Neuronal stem cell (in vitro differentiated cells): Measurements from ENCODE around the gene PLD6.

Source experiments
- DNase-seq: peaks from one replicate; pipeline ENCODE4 v3.0.0-alpha.2; 2013; ENCODE audit warnings: low spot score
- H2AFZ ChIP-seq: one replicate; pipeline ENCODE4 v1.6.1; 2013; ENCODE audit warnings: mild to moderate bottlenecking, low read length, inconsistent platforms
- H2AK5ac ChIP-seq: 2 replicates; pipeline ENCODE4 v1.6.1; 2013; ENCODE audit warnings: low read depth, mild to moderate bottlenecking, inconsistent platforms, low read length, moderate library complexity, mixed read lengths
- H2BK120ac ChIP-seq: 2 replicates; pipeline ENCODE4 v1.6.1; 2013; ENCODE audit warnings: low read depth, mild to moderate bottlenecking, inconsistent platforms, low read length, moderate library complexity, mixed read lengths
- H2BK12ac ChIP-seq: one replicate; pipeline ENCODE4 v1.6.1; 2013; ENCODE audit warnings: low read length, inconsistent platforms
- H2BK15ac ChIP-seq: 2 replicates; pipeline ENCODE4 v1.6.1; 2013; ENCODE audit warnings: mild to moderate bottlenecking, low read length, inconsistent platforms, mixed read lengths
- H2BK5ac ChIP-seq: one replicate; pipeline ENCODE4 v1.6.1; 2013; ENCODE audit warnings: inconsistent platforms, mild to moderate bottlenecking, low read length, moderate library complexity
- H3K14ac ChIP-seq: one replicate; pipeline ENCODE4 v1.6.1; 2013; ENCODE audit warnings: low read length, inconsistent platforms
- H3K18ac ChIP-seq: 2 replicates; pipeline ENCODE4 v1.6.1; 2013; ENCODE audit warnings: low read length, inconsistent platforms
- H3K23ac ChIP-seq: 2 replicates; pipeline ENCODE4 v1.6.1; 2013; ENCODE audit warnings: low read depth, mild to moderate bottlenecking, mixed read lengths, low read length, inconsistent platforms; ENCODE audit not compliant: poor library complexity
- H3K27ac ChIP-seq: replicated peaks from 3 replicates; pipeline ENCODE4 v1.5.1; 2013; ENCODE audit warnings: low read length, inconsistent platforms
- H3K27me3 ChIP-seq, 3 experiments: 2 replicates each; pipeline ENCODE4 v1.6.1; 2013; ENCODE audit warnings: low read length in 3 of 3, mild to moderate bottlenecking in 2 of 3, inconsistent platforms in 1 of 3, low read depth in 1 of 3, mixed read lengths in 1 of 3, moderate library complexity in 1 of 3; ENCODE audit not compliant: control insufficient read depth in 3 of 3, insufficient read depth in 3 of 3
- H3K36me3 ChIP-seq, 2 donors: replicated peaks in 1 of 2; 2 replicates each; pipeline ENCODE4 v1.6.1; 2013; ENCODE audit warnings: low read length in 2 of 2; ENCODE audit not compliant: control insufficient read depth in 2 of 2, insufficient read depth in 2 of 2
- H3K4ac ChIP-seq: 2 replicates; pipeline ENCODE4 v1.6.1; 2013; ENCODE audit warnings: inconsistent platforms, mild to moderate bottlenecking, low read length, moderate library complexity
- H3K4me1 ChIP-seq, 2 donors: 1 replicate in 1 of 2; 2 replicates in 1 of 2; pipeline ENCODE4 v1.6.1; 2013; ENCODE audit warnings: low read length in 2 of 2, low read depth in 1 of 2; ENCODE audit not compliant: control insufficient read depth in 2 of 2, insufficient read depth in 1 of 2
- H3K4me2 ChIP-seq: one replicate; pipeline ENCODE4 v1.6.1; 2013; ENCODE audit warnings: mild to moderate bottlenecking, low read length, inconsistent platforms; ENCODE audit not compliant: insufficient read depth, poor library complexity, severe bottlenecking
- H3K4me3 ChIP-seq, 2 donors: 2 replicates each; pipeline ENCODE4 v1.5.1; 2013; ENCODE audit warnings: low read length in 2 of 2, mild to moderate bottlenecking in 2 of 2, inconsistent platforms in 1 of 2, moderate library complexity in 1 of 2
- H3K79me1 ChIP-seq: one replicate; pipeline ENCODE4 v1.6.1; 2013; ENCODE audit warnings: low read depth, mild to moderate bottlenecking, inconsistent platforms, low read length, moderate library complexity
- H3K9ac ChIP-seq: one replicate; pipeline ENCODE4 v1.6.1; 2013; ENCODE audit warnings: mild to moderate bottlenecking, low read depth, low read length, inconsistent platforms; ENCODE audit not compliant: poor library complexity
- H3K9me3 ChIP-seq, 2 donors: replicated peaks in 1 of 2; 2 replicates each; pipeline versions ENCODE3 to v1.6.1; 2013; ENCODE audit warnings: low read length in 2 of 2, mild to moderate bottlenecking in 2 of 2, inconsistent platforms in 1 of 2, low read depth in 1 of 2, mixed read lengths in 1 of 2, moderate library complexity in 1 of 2; ENCODE audit not compliant: control insufficient read depth in 2 of 2, insufficient read depth in 1 of 2
- H4K8ac ChIP-seq: one replicate; pipeline ENCODE4 v1.6.1; 2013; ENCODE audit warnings: low read depth, mild to moderate bottlenecking, inconsistent platforms, low read length, moderate library complexity
- H4K91ac ChIP-seq: one replicate; pipeline ENCODE4 v1.6.1; 2013; ENCODE audit warnings: low read length, low read depth, mild to moderate bottlenecking, inconsistent platforms; ENCODE audit not compliant: poor library complexity
- WGBS, 2 donors: extraction: QIAGEN DNeasy Blood & Tissue Kit; methylation state at CpG; one replicate each; pipeline ENCODE4 v1.1.7; 2013; ENCODE audit warnings: missing lambda C conversion rate in 2 of 2, mixed read lengths in 1 of 2; ENCODE audit not compliant: insufficient read length in 2 of 2, insufficient replicate concordance in 1 of 2; ENCODE audit errors: extremely low coverage in 2 of 2; 5-methylcytosine and 5-hydroxymethylcytosine counted together

The PLD6 gene

GRCh38 chr17:17204041-17204591 lies 2.0 kb downstream of the PLD6 start:
- Histone ChIP-seq H3K9me3 (no peaks in the 10 kb centered on the region), H2BK15ac (no peak overlapping the region), H3K79me1 (peaks cover 3% of the 10 kb centered on the region), H3K27ac (no peak overlapping the region), H4K8ac (no peak overlapping the region), H2BK12ac (no peak overlapping the region), H3K23ac (peak overlapping the region; percentile 69), H2AFZ (no peak overlapping the region), H2BK120ac (no peak overlapping the region), H3K9ac (no peak overlapping the region), H3K4me2 (no peak overlapping the region), H3K4me3 (no peak overlapping the region), H2BK5ac (no peak overlapping the region), H3K14ac (no peak overlapping the region), H3K4ac (no peak overlapping the region), H3K27me3 (no peaks in the 10 kb centered on the region), H4K91ac (no peak overlapping the region), H2AK5ac (no peak overlapping the region), H3K36me3 (no peaks in the 10 kb centered on the region), H3K4me1 (peaks cover 1 to 10% of the 10 kb centered on the region in 2 donors), H3K18ac (no peak overlapping the region)
- no CpG with 5 or more reads among the region's 15 CpGs for WGBS, 2 donors
- DNase-seq = no peak

DNA sequence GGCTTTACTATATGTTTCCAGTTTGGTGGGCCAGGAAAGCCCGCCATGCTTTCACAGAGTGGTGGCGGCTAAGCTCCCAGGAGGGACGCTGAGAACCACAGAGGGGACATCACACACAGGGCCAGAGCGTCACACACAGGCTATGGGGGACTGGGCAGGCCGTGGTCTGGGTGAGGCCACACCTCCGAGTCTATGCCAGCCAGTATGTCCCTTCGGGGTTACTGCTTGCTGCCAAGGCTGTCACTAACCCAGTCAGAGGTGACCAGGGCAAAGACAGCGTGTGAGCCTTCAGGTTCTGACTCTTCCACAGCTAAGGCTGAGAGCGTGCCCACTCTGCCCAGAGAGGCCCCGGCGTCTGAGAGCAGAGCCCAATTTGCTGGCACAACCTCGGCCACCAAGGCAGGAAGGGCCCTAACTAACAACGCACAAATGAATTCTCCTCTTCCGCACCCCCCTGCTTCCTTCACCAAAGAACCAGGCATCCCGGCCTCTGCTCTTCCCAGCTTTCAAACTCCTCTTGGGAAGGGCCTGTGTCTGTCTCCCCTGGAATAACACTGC lies 2.9 kb downstream of the PLD6 start:
- Histone ChIP-seq H2BK5ac (no peak overlapping the region), H2AK5ac (no peak overlapping the region), H4K91ac (no peak overlapping the region), H3K79me1 (peaks cover 3% of the 10 kb centered on the region), H3K9ac (no peak overlapping the region), H3K27ac (no peak overlapping the region), H2BK120ac (no peak overlapping the region), H3K23ac (no peak overlapping the region), H2BK12ac (no peak overlapping the region), H2AFZ (no peak overlapping the region), H3K27me3 (no peaks in the 10 kb centered on the region), H3K4me1 (peaks cover 1 to 10% of the 10 kb centered on the region in 2 donors), H2BK15ac (no peak overlapping the region), H3K4me3 (no peak overlapping the region), H3K9me3 (no peaks in the 10 kb centered on the region), H3K4me2 (no peak overlapping the region), H3K18ac (no peak overlapping the region), H4K8ac (no peak overlapping the region), H3K4ac (no peak overlapping the region), H3K36me3 (no peaks in the 10 kb centered on the region), H3K14ac (no peak overlapping the region)
- DNase-seq = no peak
- no CpG with 5 or more reads among the region's 15 CpGs for WGBS, 2 donors

- Histone ChIP-seq H3K4ac (no peak overlapping the region), H2BK15ac (no peak overlapping the region), H3K4me2 (no peak overlapping the region), H2BK12ac (no peak overlapping the region), H2BK120ac (no peak overlapping the region), H4K8ac (peak overlapping the region; percentile 73), H3K18ac (no peak overlapping the region), H3K9ac (no peak overlapping the region), H3K27ac (no peak overlapping the region), H3K9me3 (no peaks in the 10 kb centered on the region), H3K4me1 (peaks cover 1 to 10% of the 10 kb centered on the region in 2 donors), H3K4me3 (no peak overlapping the region), H2BK5ac (no peak overlapping the region), H3K14ac (no peak overlapping the region), H3K36me3 (no peaks in the 10 kb centered on the region), H2AFZ (no peak overlapping the region), H3K79me1 (peaks cover 3% of the 10 kb centered on the region), H2AK5ac (no peak overlapping the region), H3K23ac (no peak overlapping the region), H4K91ac (no peak overlapping the region), H3K27me3 (no peaks in the 10 kb centered on the region)
- WGBS, 2 donors = no CpG with 5 or more reads among the region's 8 CpGs
- DNase-seq = no peak
Observed at GRCh38 chr17:17201907-17202306, 4.2 kb downstream of the PLD6 start.

- H3K9ac ChIP-seq = no peak overlapping the region
- H3K18ac ChIP-seq = no peak overlapping the region
- H3K27ac ChIP-seq = no peak overlapping the region
- H2BK12ac ChIP-seq = no peak overlapping the region
- H2AFZ ChIP-seq = no peak overlapping the region
- H2BK5ac ChIP-seq = no peak overlapping the region
- no peak overlapping the region for H2BK120ac ChIP-seq
- H3K9me3 ChIP-seq = no peaks in the 10 kb centered on the region
- no peak overlapping the region for H2BK15ac ChIP-seq
- H3K4ac ChIP-seq = no peak overlapping the region
- peaks cover 1 to 10% of the 10 kb centered on the region in 2 donors for H3K4me1 ChIP-seq
- H3K4me3 ChIP-seq = no peak overlapping the region
- no peak for DNase-seq
- no peak overlapping the region for H3K14ac ChIP-seq
- no peak overlapping the region for H2AK5ac ChIP-seq
- H3K36me3 ChIP-seq = no peaks in the 10 kb centered on the region
- H4K8ac ChIP-seq = no peak overlapping the region
- peaks cover under 1% of the 10 kb centered on the region for H3K79me1 ChIP-seq
- no CpG with 5 or more reads among the region's 10 CpGs for WGBS, 2 donors
- H3K4me2 ChIP-seq = no peak overlapping the region
- no peaks in the 10 kb centered on the region for H3K27me3 ChIP-seq
- H3K23ac ChIP-seq = no peak overlapping the region
- H4K91ac ChIP-seq = no peak overlapping the region
Observed at GRCh38 chr17:17201271-17201670, 4.9 kb downstream of the PLD6 start.
